ENCODE data around the gene CERK.

- TF ChIP-seq GATA2 (IDR thresholded peaks at IDR 0.05; ENCODE audit: low read depth, low read length) (no peak), GATA3 (IDR thresholded peaks at IDR 0.05; ENCODE audit: low read depth, low read length) (no peak)
Observed at GRCh38 chr22:46732041-46732379, 6.0 kb downstream of the CERK start.
